CMK (cell line): ENCODE measurements around the gene ZMYND15.

Experiments used
- DNase-seq: peaks from one replicate; pipeline ENCODE4 v3.0.0-alpha.2; 2010; ENCODE audit warnings: low read depth

ZMYND15 gene

DNA sequence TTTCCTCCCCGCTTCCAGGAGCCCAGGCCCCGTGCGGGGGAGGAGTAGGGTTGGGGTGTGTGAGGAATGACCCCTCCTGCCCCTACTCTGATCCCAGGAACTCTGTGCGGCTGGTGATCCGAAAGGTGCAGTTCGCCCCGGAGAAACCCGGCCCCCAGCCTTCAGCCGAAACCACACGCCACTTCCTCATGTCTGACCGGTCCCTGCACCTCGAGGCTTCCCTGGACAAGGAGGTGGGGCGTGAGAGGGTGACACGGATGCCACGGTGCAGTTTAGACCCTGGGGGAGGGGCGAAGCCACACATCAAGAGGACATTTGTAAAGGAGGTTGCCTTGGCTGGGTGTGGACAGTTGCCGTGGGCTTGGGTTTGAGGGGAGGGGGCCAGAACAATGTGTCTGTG lies 21.8 kb upstream of the ZMYND15 start:
- DNase-seq, result no peak

DNA sequence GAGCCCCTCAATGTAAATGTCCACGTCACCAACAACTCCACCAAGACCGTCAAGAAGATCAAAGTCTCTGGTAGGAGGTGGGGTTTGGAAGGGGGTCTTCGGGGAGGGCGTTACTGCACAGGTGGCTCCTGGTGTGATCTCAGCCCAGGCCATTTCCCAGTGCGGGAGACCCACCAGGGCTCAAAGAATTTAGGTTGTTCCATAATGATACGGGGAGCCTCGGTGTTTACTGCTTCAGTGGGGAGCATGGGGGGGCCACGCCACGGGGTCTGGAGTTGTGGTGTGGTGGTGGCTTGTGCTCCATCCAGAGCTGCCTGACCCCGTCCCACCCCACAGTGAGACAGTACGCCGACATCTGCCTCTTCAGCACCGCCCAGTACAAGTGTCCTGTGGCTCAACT lies 21.4 kb upstream of the ZMYND15 start:
- no peak for DNase-seq

DNA sequence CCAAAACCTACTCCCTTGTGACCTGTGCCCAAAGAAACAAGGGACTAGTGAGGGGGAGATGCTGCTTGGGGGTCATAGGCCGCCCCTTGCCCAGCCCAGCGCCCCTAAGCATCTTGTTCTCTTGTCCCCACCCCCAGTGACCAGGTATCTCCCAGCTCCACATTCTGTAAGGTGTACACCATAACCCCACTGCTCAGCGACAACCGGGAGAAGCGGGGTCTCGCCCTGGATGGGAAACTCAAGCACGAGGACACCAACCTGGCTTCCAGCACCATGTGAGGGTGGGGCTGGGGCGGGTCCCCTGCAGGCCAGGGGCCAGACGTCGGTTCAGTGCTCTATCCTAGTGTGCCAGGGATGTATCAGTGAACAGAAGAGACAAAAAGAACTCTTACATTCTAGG lies 20.5 kb upstream of the ZMYND15 start:
- no peak for DNase-seq

DNA sequence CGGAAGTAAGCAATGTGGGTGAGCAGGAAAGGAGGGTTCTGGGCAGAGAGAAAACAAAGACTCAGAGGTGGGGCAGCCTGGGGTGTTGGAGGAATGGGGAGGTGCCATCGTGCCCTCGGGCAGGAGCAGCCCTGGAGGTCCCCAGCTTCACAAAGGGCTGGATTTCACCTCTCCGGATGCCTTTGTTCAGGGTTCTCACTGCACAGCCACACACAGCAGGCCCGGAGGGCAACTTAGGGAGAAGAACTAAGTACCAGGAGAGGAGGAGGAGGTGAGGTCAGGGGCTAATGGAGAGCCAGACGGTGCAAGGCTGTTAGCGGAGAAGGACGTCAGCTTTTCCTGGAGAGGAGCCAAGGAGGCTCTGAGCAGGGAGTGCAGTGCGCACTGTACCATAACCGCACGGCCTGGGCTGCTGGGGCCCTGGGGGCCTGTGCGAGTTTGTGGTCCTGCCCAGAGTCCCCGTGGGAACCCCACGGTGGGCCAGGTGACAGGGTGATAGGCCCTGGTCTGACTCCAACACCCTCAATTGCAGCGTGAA lies 19.9 kb upstream of the ZMYND15 start:
- DNase-seq, result no peak

DNA sequence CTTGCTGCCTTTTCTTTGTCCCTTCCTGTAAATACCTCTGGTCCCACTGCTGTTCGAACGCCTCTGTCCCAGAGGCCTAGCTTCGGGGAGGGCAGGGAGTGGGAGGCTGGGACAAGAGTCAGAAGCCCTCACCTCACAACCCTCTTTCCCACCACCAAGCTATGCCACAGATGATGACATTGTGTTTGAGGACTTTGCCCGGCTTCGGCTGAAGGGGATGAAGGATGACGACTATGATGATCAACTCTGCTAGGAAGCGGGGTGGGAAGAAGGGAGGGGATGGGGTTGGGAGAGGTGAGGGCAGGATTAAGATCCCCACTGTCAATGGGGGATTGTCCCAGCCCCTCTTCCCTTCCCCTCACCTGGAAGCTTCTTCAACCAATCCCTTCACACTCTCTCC lies 18.8 kb upstream of the ZMYND15 start:
- no peak for DNase-seq

DNA sequence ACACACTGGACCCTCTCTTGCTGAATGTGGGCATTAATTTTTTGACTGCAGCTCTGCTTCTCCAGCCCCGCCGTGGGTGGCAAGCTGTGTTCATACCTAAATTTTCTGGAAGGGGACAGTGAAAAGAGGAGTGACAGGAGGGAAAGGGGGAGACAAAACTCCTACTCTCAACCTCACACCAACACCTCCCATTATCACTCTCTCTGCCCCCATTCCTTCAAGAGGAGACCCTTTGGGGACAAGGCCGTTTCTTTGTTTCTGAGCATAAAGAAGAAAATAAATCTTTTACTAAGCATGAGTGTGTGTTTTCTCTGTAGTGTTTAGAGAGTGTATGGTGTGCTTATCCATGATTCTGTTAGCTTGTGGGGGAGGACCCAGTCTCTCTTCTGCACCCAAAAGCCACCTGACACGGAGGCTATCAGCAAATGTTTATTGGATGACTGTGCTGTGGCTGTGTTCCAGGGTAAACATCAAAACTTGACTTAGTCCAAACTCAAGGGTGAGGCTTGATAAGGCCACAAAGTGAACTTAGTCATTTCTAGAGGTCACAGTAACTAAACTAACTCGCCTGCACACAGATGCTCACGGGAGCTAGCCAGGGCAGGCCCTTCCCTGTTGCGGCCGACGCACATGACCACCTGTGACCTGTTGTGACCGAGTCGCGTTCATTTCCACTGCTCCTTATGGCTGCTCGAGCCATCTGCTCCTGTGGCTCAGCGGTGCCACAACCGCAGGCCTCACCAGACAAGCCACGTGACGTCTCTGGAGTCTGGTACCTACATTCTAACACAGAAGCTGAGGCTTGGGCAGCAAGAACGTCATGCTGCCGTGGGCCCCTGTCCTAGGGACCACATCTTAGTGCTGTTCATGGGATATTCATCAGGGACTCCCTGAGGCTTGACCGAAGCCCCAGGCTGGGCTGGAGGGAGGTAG lies 18.2 kb upstream of the ZMYND15 start:
- DNase-seq, result no peak

DNA sequence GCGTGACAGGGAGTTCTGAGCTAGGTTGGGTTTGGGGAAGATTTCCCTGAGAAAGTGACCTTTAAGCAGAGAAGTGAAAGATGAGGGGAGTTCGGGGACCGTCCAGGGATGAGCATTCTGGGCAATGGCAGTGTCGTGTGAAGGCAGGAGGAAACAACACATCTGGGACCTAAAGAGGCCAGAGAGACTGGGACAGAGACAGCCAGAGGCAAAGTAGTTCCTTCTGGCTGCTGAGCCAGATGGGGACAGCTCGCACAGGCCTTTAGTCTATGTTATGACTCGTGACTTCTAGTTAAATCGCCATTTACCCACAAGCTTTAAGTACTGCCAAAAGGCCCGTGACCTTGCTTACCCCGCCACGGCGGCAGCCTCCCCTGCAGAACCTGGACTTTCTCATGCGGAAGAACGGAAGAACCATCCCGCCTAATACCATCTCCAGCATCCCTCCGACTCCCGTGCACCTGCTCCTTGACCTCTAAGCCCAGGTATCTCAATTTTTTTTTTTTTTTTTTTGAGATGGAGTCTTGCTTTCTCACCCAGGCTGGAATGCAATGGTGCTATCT lies 16.9 kb upstream of the ZMYND15 start:
- no peak for DNase-seq

DNA sequence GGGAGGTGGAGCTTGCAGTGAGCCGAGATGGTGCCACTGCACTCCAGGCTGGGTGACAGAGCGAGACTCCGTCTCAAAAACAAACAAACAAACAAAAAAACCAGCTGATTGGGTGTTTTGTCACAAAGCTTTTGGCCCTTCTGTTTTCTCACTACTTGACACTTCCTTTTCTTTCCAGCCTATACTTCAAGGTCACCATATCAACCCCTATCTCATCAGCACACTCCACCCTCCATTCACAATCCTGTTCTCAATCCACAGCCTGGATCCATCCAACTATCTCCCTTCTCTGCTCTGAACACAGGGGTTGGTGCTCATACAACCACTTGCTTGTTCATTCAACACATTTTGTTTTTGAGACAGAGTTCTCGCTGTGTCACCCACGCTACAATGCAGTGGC lies 15.0 kb upstream of the ZMYND15 start:
- DNase-seq, result no peak

DNA sequence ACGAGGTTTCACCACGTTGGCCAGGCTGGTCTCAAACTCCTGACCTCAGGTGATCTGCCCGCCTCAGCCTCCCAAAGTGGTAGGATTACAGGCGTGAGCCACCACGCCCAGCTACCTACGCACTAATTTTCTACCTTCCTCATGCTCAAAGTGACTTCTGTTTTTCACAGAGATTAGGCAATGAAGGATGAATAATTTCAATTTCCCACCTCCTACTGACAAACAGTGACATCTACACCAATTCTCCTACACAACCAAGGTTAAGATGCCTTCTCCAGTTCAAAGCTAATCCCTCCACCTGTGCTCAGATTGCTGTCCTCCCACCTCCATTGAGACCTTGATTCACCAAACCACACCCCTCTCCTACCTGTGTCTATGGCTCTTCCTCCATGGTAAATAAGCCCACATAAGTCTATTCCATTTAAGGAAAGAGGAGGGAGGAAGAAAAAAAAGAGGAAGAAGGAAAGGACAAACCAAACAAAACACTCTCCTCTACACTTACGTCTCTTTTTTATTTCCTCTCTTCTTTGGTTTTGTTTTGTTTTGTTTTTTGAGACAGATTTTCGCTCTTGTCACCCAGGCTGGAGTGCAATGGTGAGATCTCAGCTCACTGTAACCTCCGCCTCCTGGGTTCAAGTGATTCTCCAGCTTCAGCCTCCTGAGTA lies 13.9 kb upstream of the ZMYND15 start:
- DNase-seq, result no peak

DNA sequence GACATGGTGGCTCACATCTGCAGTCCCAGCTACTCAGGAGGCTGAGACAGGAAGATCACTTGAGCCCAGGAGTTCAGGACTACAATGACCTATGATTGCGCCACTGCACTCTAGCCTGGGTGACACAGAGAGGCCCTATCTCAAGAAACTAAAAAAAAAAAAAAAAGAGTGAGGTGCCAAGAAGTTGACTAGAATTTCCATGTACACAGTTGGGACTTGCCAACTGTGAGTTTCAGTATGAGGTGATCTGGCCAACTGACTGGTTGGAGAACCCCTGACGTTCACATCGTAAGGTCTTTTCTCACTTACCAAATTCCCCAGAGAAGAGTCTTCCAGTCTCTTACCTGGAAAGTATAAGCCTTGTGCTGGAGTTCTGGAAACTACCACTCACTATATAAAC lies 11.5 kb upstream of the ZMYND15 start:
- DNase-seq, result no peak

DNA sequence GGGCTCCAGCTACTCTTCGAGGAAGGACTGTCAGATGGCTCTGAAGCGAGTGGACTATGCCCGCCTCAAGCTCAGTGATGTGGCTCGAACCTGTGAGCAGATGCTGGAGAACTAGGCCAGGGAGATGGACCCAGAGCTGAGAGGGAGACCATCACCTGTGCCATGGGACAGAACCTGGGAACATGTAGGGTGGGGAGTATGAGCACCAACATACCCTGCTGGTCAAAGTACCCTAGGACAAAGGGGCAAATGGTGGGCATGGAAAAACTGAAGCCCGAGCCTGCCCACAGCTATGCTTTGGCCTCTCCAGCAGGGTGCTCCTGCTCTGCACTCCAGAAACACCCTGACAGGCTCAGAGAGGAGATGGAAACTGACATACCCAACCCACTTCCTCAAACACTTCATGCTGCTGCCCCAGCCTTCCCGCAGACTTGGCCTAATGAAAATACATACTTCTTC lies 6.5 kb upstream of the ZMYND15 start:
- no peak for DNase-seq

DNA sequence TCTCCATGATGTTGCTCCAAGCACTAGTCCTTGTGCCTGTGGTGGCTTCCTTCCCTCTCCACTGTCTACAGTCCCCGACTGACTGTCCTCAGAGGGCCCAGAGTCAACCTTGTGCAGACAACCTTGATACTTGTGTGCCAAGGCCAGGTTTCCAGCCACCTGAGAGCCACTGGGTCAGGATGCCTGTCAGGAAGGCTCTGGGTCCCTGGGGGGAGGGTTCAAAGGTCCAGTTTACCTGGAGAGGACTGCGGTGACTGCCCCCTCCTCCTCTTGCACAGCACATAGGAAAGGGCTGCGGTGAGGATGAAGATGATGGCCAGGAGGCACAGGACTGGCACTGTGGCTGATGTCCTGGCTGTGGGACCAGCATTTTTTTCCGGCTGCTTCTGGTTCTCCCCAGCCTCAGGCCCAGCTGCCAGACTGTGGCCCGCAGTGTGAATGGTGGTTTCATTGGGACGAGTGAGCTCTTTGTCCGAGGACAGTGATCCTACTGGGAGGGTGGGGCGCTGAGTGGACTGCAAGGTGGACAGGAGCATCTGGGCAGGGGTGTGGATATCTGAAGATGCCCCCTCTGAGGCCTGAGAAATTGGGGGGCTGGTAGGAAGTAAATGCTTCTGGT lies 4.7 kb upstream of the ZMYND15 start:
- no peak for DNase-seq

DNA sequence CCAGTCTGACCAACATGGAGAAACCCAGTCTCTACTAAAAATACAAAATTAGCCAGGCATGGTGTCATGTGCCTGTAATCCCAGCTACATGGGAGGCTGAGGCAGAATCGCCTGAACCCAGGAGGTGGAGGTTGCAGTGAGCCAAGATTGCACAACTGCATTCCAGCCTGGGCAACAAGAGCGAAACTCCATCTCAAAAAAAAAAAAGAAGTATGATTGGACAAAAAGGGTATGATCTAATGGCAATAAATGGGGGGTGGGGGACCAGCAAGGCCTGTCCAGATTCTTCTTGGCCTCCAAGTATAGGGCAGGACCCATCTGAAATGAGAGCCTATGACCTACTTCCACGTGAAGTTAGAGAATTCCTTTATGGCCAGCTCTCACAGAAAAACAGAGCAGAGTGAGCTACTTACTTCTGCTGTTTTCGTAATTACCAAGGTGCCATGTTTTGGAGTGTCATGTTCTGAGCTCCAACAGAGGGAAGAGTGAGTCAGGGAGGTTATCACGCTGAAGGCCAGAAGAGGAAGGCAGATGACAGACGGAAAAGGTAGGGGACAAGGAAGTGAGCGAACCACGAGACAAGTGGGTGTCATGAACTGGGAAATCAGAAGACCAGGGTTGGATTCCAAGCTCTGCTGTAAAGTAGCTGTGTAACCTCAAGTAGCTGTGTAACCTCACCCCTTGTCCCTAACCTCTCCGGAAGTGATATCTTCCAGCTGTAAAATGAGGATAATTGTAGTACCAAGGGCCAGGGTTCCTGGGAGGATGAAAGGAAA lies 3.6 kb upstream of the ZMYND15 start:
- no peak for DNase-seq

DNA sequence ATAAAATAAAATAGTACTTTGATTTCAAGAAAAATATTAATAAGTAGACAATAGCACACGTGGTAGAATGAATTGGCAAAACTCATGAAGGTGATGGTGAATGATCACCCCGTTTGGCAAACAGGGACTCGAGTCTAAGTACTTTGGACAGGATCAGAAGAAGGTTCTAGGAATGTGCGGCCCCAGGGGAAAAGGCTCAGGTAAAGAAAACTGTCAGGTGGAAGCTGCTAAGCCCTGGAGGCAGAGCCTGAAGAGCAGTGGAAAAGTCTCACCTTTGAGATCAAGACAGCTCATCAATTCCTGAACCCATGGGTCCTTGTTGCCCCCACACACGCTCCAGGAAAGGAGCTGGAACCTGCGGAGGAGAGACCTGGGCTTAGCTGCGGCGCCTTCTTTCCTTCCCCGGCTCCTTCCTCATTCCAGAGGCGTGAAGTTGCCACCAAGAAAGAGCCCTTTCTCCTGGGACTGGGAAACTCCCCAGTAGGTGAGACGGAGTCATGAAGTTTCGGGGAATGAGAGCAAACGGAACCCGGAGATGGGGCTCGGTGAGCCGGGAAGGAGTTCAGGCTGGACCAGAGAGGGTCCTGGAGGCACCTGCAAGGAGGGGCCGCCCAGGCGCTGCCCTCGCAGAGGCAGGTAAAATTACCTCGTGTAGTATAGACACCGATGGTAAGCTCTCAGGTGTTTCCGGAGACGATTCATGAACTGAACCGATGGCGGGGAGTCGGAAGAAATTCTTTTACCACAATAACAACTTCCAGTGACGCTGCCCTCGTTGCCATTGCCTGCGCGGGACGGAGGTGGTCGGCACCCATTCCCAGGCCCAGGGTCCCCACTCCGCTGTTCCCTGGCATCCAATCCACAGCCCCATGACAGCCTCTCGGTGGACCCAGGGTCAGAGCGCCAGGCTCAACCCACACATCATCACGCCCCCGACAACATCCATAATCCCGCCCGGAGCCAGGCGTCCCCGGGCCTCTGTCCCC lies 1.2 kb upstream of the ZMYND15 start:
- no peak for DNase-seq

DNA sequence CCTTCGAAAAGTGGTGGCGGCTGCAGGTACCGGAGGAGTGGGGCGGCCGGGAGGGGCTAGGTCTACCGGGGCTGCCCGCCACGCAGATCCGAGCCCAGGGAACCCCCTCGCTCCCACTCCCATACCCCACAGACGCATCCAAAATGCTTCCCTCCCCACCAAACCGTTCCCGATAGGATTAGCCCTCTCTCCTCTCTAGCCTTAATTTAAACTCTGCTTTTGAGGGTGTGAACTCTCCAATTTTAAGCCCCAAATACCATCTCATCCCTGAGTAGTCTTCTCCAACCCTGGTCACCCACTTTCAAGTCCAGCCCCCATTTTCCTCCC lies 355 bp downstream of the ZMYND15 start:
- DNase-seq, result no peak

DNA sequence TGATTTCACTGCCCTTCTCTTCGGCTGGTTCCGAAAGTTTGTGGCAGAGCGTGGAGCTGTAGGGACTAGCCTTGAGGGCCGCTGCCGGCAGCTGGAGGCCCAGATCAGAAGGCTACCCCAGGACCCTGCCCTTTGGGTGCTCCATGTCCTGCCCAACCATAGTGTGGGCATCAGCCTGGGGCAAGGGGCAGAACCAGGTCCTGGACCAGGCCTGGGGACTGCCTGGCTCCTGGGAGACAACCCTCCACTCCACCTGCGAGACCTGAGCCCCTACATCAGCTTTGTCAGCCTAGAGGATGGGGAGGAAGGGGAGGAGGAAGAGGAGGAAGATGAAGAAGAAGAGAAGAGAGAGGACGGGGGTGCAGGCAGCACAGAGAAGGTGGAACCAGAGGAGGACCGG lies 951 bp downstream of the ZMYND15 start:
- no peak for DNase-seq

DNA sequence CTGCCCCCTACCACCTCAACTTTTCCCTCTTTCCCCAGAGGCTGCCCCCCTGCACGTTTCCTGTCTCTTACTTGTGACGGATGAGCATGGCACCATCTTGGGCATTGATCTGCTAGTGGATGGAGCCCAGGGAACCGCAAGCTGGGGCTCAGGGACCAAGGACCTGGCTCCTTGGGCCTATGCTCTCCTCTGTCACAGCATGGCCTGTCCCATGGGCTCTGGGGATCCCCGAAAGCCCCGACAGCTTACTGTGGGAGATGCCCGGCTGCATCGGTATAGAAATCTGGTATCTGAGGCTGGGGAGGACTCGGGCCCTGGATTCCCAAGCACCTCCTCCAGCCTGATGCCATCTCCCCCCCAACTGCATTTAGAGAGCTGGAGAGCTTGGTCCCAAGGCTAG lies 1.9 kb downstream of the ZMYND15 start:
- no peak for DNase-seq

DNA sequence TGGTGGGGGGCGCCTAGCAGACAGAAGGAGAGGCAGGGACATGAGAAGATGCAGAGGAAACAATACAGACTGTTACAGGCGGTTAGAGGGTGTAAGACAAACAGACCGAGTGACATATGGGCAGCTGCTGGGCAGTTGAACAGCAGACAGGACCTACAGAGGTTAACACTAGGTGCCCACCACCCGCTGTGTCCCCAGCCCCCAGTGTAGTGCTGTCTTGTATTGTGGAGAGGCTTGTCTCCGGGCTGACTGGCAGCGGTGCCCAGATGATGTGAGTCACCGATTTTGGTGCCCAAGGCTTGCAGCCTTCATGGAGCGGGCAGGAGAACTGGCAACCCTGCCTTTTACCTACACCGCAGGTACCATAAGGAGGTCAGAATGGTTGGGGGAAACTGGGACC lies 2.5 kb downstream of the ZMYND15 start:
- no peak for DNase-seq

DNA sequence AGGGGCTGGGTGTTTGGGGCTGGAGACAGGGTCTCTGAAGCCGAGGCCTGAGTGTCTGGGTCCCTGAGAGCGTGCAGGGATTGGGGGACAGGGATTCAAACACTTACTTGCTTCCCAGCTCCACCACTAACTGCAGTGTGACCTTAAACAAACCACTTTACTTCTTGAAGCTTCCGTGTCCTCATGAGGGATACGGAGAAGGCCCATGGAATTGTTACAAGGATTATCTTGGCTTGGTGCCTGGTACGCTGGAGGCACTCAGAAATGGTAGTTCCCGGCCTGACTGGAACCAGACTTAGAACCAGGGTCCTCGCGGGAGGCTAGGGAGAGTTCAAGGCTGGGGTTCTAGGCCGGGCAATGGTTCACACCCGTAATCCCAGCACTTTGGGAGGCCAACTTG lies 3.0 kb downstream of the ZMYND15 start:
- DNase-seq, result no peak

DNA sequence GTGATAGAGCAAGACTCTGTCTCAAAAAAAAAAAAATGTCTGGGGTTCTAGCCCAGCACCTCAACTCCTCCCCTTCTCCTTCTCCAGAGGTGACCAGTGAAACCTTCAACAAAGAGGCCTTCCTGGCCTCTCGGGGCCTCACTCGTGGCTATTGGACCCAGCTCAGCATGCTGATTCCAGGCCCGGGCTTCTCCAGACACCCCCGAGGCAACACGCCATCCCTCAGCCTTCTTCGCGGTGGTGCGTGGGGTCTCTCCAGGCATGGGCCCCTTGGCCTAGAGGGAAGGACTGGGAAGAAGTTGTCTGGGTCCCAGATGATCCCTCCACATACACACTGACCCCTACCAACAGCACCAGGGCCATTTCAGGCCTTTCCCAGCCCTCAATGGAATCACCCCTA lies 3.6 kb downstream of the ZMYND15 start:
- no peak for DNase-seq

DNA sequence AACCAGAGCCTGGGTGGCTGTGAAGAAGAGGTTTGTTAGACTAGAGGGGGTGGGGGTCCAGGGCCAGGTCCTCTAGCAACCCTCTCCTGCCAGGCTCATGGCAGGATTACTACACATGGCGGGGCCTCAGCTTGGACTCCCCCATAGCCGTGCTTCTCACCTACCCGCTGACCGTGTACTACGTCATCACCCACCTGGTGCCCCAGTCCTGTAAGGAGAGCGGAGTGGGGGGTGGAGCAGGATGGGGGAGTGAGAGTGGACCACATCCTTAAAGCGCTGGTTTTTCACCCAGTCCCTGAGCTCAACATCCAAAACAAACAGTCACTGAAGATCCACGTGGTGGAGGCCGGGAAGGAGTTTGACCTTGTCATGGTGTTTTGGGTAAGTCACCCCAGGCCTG lies 4.3 kb downstream of the ZMYND15 start:
- DNase-seq, result no peak
